Colonic mucosa (tissue), 4 donors: ENCODE measurements around the gene NPHS2. TPM values are rescaled to one million over a fixed set of nuclear protein-coding genes. Genes with fewer than 3 reads are reported as not detected.

Experiments used
- DNase-seq: peaks from one replicate; pipeline ENCODE4 v3.0.0-alpha.2; 2020
- H3K27ac ChIP-seq: fragments of 200-600 bp; one replicate; pipeline ENCODE4 v1.8.0; 2021
- H3K27me3 ChIP-seq: fragments of 200-600 bp; one replicate; pipeline ENCODE4 v1.8.0; 2021
- H3K36me3 ChIP-seq: fragments of 200-600 bp; one replicate; pipeline ENCODE4 v1.8.0; 2021
- H3K4me1 ChIP-seq: fragments of 200-600 bp; one replicate; pipeline ENCODE4 v1.8.0; 2021; ENCODE audit warnings: mild to moderate bottlenecking
- H3K4me3 ChIP-seq: fragments of 200-600 bp; one replicate; pipeline ENCODE4 v1.8.0; 2021
- H3K9ac ChIP-seq, 2 donors: one replicate each; pipeline ENCODE4 v1.7.0; 2013; ENCODE audit warnings: control low read depth in 2 of 2, low read depth in 2 of 2, low read length in 2 of 2
- H3K9me3 ChIP-seq: fragments of 200-600 bp; one replicate; pipeline ENCODE4 v1.8.0; 2021
- intact Hi-C: fragments of 100-400 bp; cut with DNase I; formaldehyde crosslinking; loops from one replicate; pipeline ENCODE4 v1.14.1; 2022
- total RNA-seq, 2 donors: library from RNA; stranded (reverse); fragmentation: NEBNext Ultra II Directional in 1 of 2; extraction: Animal tissue kit (Norgen Biotek cat#: 25700) in 1 of 2; gene quantifications; one replicate each; pipeline ENCODE4 v1.2.1, GENCODE V29; 2021
- TF ChIP-seq, protein P1 (sequence below): fragments of 200-600 bp; IDR thresholded peaks from one replicate; pipeline ENCODE4 v1.8.0; 2022; ENCODE audit warnings: antibody characterized with exemption, mild to moderate bottlenecking
- donor health status: healthy.
- donor health status: DM: no; HTN: no; CAD: no.
- donor health status: DM: no; HTN: no; CAD: no.

NPHS2 gene
- not detected for total RNA-seq

DNA sequence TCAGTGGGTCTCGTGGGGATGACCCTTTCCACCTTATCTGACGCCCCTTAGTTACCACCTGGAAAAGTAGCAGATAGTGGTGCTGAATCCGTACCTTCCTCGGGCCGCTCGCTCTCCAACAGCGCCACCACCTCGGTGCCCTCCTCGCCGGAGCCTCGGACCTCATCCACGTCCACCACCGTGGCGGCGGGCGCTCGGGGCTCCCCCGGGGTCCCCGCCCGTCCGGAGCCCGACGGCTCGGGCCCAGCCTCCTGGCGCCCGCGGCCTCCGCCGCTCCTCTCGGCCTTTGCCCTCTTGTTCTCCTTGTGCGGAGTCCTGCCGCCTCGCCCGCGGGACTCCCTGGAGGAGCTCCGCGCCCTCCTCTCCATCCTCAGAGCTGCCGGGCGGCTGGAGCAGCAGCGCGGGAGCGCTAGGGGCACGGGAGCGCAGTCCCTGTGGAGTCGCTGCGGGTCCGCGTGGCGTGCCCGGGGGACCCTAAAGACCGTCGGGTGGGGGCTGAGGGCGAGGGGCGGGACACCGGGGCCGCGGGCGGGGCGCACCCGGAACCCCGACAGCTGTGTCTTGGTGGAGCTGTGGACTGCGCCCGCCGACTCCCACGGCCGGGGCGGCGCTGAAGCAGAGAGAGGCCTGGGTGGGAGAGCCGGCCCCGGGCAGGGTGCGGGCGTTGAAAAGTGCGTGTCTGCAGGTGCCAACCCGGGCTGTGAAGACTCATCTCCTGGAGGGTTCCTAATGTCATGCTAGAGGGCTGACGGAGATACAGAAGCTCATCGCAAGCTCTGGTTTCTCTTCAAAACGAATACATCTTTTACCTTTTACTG is at the start of gene NPHS2:
Gene NPHS2, minus strand, starts transcription at position 452 of the 818 bp plus-strand sequence. Its CDS starts 84 bp downstream, at position 368.
- TF ChIP-seq, protein P1, sequence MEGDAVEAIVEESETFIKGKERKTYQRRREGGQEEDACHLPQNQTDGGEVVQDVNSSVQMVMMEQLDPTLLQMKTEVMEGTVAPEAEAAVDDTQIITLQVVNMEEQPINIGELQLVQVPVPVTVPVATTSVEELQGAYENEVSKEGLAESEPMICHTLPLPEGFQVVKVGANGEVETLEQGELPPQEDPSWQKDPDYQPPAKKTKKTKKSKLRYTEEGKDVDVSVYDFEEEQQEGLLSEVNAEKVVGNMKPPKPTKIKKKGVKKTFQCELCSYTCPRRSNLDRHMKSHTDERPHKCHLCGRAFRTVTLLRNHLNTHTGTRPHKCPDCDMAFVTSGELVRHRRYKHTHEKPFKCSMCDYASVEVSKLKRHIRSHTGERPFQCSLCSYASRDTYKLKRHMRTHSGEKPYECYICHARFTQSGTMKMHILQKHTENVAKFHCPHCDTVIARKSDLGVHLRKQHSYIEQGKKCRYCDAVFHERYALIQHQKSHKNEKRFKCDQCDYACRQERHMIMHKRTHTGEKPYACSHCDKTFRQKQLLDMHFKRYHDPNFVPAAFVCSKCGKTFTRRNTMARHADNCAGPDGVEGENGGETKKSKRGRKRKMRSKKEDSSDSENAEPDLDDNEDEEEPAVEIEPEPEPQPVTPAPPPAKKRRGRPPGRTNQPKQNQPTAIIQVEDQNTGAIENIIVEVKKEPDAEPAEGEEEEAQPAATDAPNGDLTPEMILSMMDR: no peak
- Histone ChIP-seq H3K27ac (no peak within 1 kb of the TSS), H3K27me3 (peaks cover 20% of the 10 kb centered on the region), H3K36me3 (no peaks in the 10 kb centered on the region), H3K4me1 (peaks cover 4% of the 10 kb centered on the region), H3K9ac (no peak within 1 kb of the TSS), H3K4me3 (peak within 1 kb of the TSS; percentile 3), H3K9me3 (no peaks in the 10 kb centered on the region)
- no peak for DNase-seq
- intact Hi-C loops: no loop called here

DNA sequence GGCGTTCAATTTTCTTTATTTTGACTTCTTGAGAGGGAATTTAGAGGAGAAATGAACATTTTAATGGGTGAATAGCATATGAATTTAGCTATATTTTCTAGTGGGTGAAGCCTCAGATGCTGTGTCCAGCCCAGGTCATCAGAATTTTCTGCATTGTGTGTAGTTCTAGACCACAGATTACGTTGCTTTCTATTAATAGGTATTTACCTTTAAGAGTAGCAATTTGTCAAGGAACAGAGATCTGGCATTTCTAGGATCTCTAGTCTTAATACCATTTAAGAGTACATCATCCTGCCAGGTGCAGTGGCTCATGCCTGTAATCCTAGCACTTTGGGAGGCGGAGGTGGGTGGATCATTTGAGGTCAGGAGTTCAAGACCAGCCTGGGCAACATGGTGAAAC is 36.6 kb upstream of the NPHS2 start:
- H3K27me3 ChIP-seq: no peaks in the 10 kb centered on the region
- no peak overlapping the region for H3K9ac ChIP-seq
- H3K9me3 ChIP-seq: no peaks in the 10 kb centered on the region
- TF ChIP-seq, protein P1: no peak
- no peaks in the 10 kb centered on the region for H3K4me1 ChIP-seq
- H3K4me3 ChIP-seq: no peak overlapping the region
- H3K27ac ChIP-seq: no peak overlapping the region
- H3K36me3 ChIP-seq: no peaks in the 10 kb centered on the region
- intact Hi-C loops: no loop called here
- DNase-seq: no peak

DNA sequence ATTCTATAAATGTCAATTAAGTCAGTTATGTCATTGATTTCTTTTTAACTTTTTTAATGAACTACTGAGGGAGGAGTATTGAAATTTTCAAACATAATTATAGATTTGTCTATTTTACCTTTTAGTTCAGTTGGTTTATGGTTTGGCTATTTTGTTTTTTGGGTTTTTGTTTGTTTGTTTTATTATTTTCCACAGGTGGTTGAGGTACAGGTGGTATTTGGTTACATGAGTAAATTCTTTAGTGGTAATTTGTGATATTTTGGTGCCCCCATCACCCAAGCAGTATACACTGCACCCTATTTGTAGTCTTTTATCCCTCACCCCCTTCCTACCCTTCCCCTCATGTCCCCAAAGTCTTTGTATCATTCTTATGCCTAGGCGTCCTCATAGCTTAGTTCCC is 25.3 kb upstream of the NPHS2 start:
- Histone ChIP-seq H3K27ac (no peak overlapping the region), H3K4me3 (no peak overlapping the region), H3K9me3 (no peaks in the 10 kb centered on the region), H3K9ac (no peak overlapping the region), H3K4me1 (no peaks in the 10 kb centered on the region), H3K27me3 (no peaks in the 10 kb centered on the region), H3K36me3 (no peaks in the 10 kb centered on the region)
- intact Hi-C loops: no loop called here
- no peak for DNase-seq
- TF ChIP-seq, protein P1: no peak

DNA sequence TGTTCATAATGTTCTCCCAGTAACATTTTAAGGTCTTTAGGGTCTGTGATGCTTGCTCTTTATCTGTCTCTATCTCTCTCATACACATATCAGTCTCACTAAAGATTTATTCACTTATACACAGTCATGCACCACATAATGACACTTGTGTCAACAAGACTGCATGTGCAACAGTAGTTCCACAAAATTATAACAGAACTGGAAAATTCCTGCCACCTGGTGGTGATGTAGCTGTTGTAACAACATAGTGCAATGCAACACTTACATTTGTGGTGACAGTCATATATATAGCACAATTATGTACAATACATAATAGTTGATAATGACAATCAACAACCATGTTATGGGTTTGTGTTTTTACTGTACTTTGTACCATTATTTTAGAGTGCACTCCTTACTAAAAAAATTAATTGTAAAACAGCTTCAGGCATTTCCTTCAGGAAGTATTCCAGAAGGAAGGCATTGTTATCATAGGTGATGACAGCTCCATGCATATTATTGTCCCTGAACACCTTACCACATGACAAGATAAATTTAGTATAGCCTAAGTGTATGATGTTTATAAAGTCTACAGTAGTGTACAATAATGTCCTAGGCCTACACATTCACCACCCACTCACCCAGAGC is 24.0 kb upstream of the NPHS2 start:
- H3K9me3 ChIP-seq: no peaks in the 10 kb centered on the region
- H3K4me1 ChIP-seq: no peaks in the 10 kb centered on the region
- no peak overlapping the region for H3K9ac ChIP-seq
- intact Hi-C loops: no loop called here
- TF ChIP-seq, protein P1: peak; percentile 36
- peak; percentile 64 for DNase-seq
- H3K27me3 ChIP-seq: no peaks in the 10 kb centered on the region
- H3K4me3 ChIP-seq: no peak overlapping the region
- no peaks in the 10 kb centered on the region for H3K36me3 ChIP-seq
- H3K27ac ChIP-seq: no peak overlapping the region

DNA sequence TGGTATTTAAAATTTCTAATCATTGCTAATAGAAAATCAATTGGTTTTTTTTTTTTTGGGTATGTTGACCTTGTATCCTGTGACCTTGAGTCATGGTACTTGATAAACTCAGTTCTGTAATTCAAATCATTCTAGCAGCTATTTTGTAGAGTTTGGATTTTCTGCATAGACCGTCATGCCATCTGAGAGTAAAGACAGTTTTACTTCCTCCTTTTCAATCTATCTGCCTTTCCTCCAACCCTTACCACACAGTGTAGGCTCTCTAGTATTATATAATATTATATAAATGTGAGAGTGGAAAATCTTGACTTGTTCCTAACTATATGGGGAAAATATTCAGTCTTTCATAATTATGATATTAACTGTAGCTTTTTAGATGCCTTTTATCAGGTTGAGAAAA is 22.9 kb upstream of the NPHS2 start:
- H3K36me3 ChIP-seq: no peaks in the 10 kb centered on the region
- no peak for DNase-seq
- TF ChIP-seq, protein P1: no peak
- H3K9ac ChIP-seq: no peak overlapping the region
- H3K9me3 ChIP-seq: no peaks in the 10 kb centered on the region
- no peak overlapping the region for H3K27ac ChIP-seq
- no peaks in the 10 kb centered on the region for H3K4me1 ChIP-seq
- H3K27me3 ChIP-seq: no peaks in the 10 kb centered on the region
- no peak overlapping the region for H3K4me3 ChIP-seq
- intact Hi-C loops: no loop called here
